Gastroesophageal sphincter (tissue), 4 donors: Measurements from ENCODE around the gene CDK10. TPM values are rescaled to one million over a fixed set of nuclear protein-coding genes. Genes with fewer than 3 reads are reported as not detected.
"Not testable (repeated sequence)": the region's sequence is repeated elsewhere in the genome, so short reads cannot be mapped to it uniquely, and the experiment has no call there.

Source experiments
- ATAC-seq: fragments of 150-250 bp; one replicate; pipeline ENCODE4 v1.9.1; 2016; ENCODE audit warnings: mild to moderate bottlenecking, moderate library complexity
- H3K27ac ChIP-seq, 4 donors: fragments of 200-600 bp; sonication (generic) in 3 of 4; 1 replicate in 3 of 4; 2 replicates in 1 of 4; pipeline ENCODE4 v1.5.1; 2016 to 2019
- H3K27me3 ChIP-seq: fragments of 200-600 bp; sonication (generic); one replicate; pipeline ENCODE4 v1.5.1; 2019
- H3K36me3 ChIP-seq, 2 donors: fragments of 200-600 bp; sonication (generic); one replicate each; pipeline ENCODE4 v1.5.1; 2019; ENCODE audit warnings: control low read depth in 1 of 2
- H3K4me1 ChIP-seq, 3 donors: fragments of 200-600 bp; sonication (generic); 1 replicate in 2 of 3; 2 replicates in 1 of 3; pipeline ENCODE4 v1.5.1; 2016 to 2019; ENCODE audit warnings: control low read depth in 2 of 3
- H3K4me3 ChIP-seq, 2 donors: fragments of 200-600 bp; sonication (generic); one replicate each; pipeline ENCODE4 v1.5.1; 2019; ENCODE audit warnings: mild to moderate bottlenecking in 1 of 2, moderate library complexity in 1 of 2
- H3K9me3 ChIP-seq, 3 donors: fragments of 200-600 bp; sonication (generic); one replicate each; pipeline ENCODE4 v1.5.1; 2017 to 2019; ENCODE audit warnings: control low read depth in 2 of 3
- CTCF ChIP-seq, 4 experiments: fragments of 200-600 bp in 2 of 4; fragments of 450-650 bp in 2 of 4; sonication (generic) in 1 of 4; IDR thresholded peaks; one replicate each; pipeline ENCODE4 v1.5.1; 2017 to 2019; ENCODE audit warnings: antibody characterized with exemption in 4 of 4, mild to moderate bottlenecking in 2 of 4, moderate library complexity in 2 of 4
- EP300 ChIP-seq: sonication (generic); formaldehyde crosslinking; IDR thresholded peaks from one replicate; pipeline ENCODE4 v1.6.1; 2017; ENCODE audit warnings: antibody characterized with exemption, mild to moderate bottlenecking
- POLR2A ChIP-seq, 2 donors: fragments of 450-650 bp; IDR thresholded peaks; one replicate each; pipeline ENCODE4 v1.6.1; 2017; ENCODE audit warnings: antibody characterized with exemption in 2 of 2, mild to moderate bottlenecking in 2 of 2, moderate library complexity in 1 of 2
- POLR2AphosphoS5 ChIP-seq: sonication (generic); formaldehyde crosslinking; IDR thresholded peaks from one replicate; pipeline ENCODE4 v1.6.1; 2017; ENCODE audit warnings: antibody characterized with exemption
- WGBS, 2 donors: methylation state at CpG; one replicate each; pipeline ENCODE4 v1.1.5; 2018; ENCODE audit warnings: low coverage in 1 of 2; 5-methylcytosine and 5-hydroxymethylcytosine counted together
- total RNA-seq, 4 donors: library from RNA; depleted of rRNA; stranded (reverse); fragments of >200 nt; gene quantifications; one replicate each; pipeline ENCODE4 v1.1.0, GENCODE V29; 2016

CDK10 gene
- total RNA-seq, 4 donors from 2014 or later = 24.1 to 44.0 (median 28.9) TPM

- 27 to 50% methylated on average over 3 to 10 of the region's 27 CpGs for WGBS, 2 donors
- no peaks in the 10 kb centered on the region for H3K27me3 ChIP-seq
- H3K4me1 ChIP-seq = peaks cover 0 to 27% (median 16%) of the 10 kb centered on the region in 3 donors
- TF ChIP-seq EP300 = no peak
- TF ChIP-seq POLR2AphosphoS5 = no peak
- TF ChIP-seq POLR2A (IDR thresholded peaks at IDR 0.05) = no peak
- TF ChIP-seq CTCF (IDR thresholded peaks at IDR 0.05) = no peak
- peak overlapping the region; percentile 56 to 99 for H3K4me3 ChIP-seq
- peaks cover 0 to 41% of the 10 kb centered on the region in 2 donors for H3K36me3 ChIP-seq
- H3K9me3 ChIP-seq = no peaks in the 10 kb centered on the region
- H3K27ac ChIP-seq = peak overlapping the region; percentile 19 to 88 (median 86)
- ATAC-seq = no peak
Measured at GRCh38 chr16:89658221-89658879, 28.1 kb upstream of the CDK10 start.

DNA sequence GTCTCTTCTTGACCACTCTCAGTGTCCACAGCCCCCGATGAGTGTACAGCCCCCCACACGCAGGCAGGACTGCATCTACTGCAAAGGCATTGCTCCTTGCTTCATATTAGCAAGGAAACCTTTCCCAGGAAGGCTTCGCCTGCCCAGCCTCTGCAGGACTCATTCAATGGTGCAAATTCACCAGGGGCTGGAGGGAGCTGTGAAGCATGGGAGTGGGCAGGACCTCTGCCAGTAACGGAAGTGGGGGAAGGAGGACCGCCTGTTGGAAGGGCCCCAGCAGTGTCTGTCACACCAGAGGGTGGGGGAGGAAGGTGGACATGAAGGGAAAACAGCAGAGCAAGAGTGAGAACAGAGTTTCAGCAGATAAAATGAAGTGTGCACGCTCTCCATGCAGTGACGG lies 26.3 kb upstream of the CDK10 start:
- no peaks in the 10 kb centered on the region for H3K27me3 ChIP-seq
- no peak for TF ChIP-seq POLR2AphosphoS5
- TF ChIP-seq POLR2A (IDR thresholded peaks at IDR 0.05) = no peak
- TF ChIP-seq CTCF (IDR thresholded peaks at IDR 0.05) = no peak
- TF ChIP-seq EP300 = no peak
- no peak overlapping the region for H3K4me3 ChIP-seq
- H3K36me3 ChIP-seq = peaks cover 0 to 45% of the 10 kb centered on the region in 2 donors
- H3K9me3 ChIP-seq = no peaks in the 10 kb centered on the region
- no peak for ATAC-seq
- no peak overlapping the region for H3K27ac ChIP-seq
- H3K4me1 ChIP-seq = peaks cover 0 to 27% (median 16%) of the 10 kb centered on the region in 3 donors
- 92 to 100% methylated on average over 2 of the region's 7 CpGs for WGBS, 2 donors

DNA sequence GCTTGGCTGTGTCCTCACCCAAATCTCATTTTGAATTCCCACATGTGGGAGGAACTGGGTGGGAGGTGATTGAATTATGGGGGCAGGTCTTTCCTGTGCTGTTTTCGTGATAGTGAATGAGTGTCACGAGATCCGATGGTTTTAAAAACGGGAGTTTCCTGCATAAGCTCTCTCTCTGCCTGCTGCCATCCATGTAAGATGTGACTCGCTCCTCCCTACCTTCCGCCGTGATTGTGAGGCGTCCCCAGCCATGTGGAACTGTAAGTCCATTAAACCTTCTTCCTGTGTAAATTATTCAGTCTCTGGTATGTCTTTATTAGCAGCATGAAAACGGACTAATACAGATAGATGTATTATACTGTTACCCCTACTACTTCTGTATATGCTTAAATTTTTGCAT lies 25.3 kb upstream of the CDK10 start:
- Histone ChIP-seq H3K27ac (no peak overlapping the region), H3K27me3 (no peaks in the 10 kb centered on the region), H3K4me1 (peaks cover 0 to 21% (median 15%) of the 10 kb centered on the region in 3 donors), H3K9me3 (no peaks in the 10 kb centered on the region), H3K4me3 (no peak overlapping the region), H3K36me3 (peaks cover 0 to 45% of the 10 kb centered on the region in 2 donors)
- WGBS, 2 donors = 91 to 96% methylated on average over 9 of the region's 9 CpGs
- no peak for ATAC-seq
- TF ChIP-seq POLR2A (IDR thresholded peaks at IDR 0.05) (no peak), POLR2AphosphoS5 (no peak), EP300 (no peak), CTCF (IDR thresholded peaks at IDR 0.05) (no peak)

GRCh38 chr16:89664238-89664637 lies 22.3 kb upstream of the CDK10 start:
- not testable (repeated sequence) for H3K27ac ChIP-seq, H3K4me1 ChIP-seq, H3K4me3 ChIP-seq, H3K9me3 ChIP-seq, ATAC-seq, H3K27me3 ChIP-seq
- WGBS, 2 donors = 74 to 86% methylated on average over 10 of the region's 11 CpGs
- peaks cover 0 to 45% of the 10 kb centered on the region in 2 donors for H3K36me3 ChIP-seq

- H3K4me1 ChIP-seq, H3K27me3 ChIP-seq, H3K27ac ChIP-seq, H3K4me3 ChIP-seq, H3K9me3 ChIP-seq, ATAC-seq: not testable (repeated sequence)
- WGBS, 2 donors = 40 to 51% methylated on average over 6 of the region's 7 CpGs
- H3K36me3 ChIP-seq = peaks cover 0 to 23% of the 10 kb centered on the region in 2 donors
- TF ChIP-seq CTCF (IDR thresholded peaks at IDR 0.05) = peak in 1 of 4 experiments; percentile 26
Measured at GRCh38 chr16:89667000-89667399, 19.5 kb upstream of the CDK10 start.
